GM23338 (cell line): ENCODE data around the gene FGF9. TPM values are rescaled to one million over a fixed set of nuclear protein-coding genes. Genes with fewer than 3 reads are reported as not detected.

Experiments used
- ATAC-seq: fragments of 200-7000 bp; cut with Tn5 transposase; 3 replicates; pipeline ENCODE4 v1.9.1; 2020
- DNase-seq: peaks from one replicate; pipeline ENCODE4 v3.0.0-alpha.2; 2015; ENCODE audit warnings: low spot score
- H2AFZ ChIP-seq: fragments of 200-600 bp; sonication (generic); 2 replicates; pipeline ENCODE4 v1.8.0; 2016; ENCODE audit warnings: antibody characterized with exemption, mild to moderate bottlenecking, moderate library complexity
- H3F3A ChIP-seq: fragments of 200-600 bp; sonication (generic); replicated peaks from 2 replicates; pipeline ENCODE4 v1.8.0; 2017; ENCODE audit warnings: antibody characterized with exemption, mixed run types, low read depth
- H3K27ac ChIP-seq: fragments of 200-600 bp; sonication (generic); 2 replicates; pipeline ENCODE4 v1.6.1; 2016; ENCODE audit warnings: low read depth
- H3K27me3 ChIP-seq: fragments of 200-600 bp; sonication (generic); 2 replicates; pipeline ENCODE4 v1.8.0; 2016; ENCODE audit warnings: mild to moderate bottlenecking, mixed run types, moderate library complexity; ENCODE audit not compliant: insufficient read depth
- H3K36me3 ChIP-seq: fragments of 200-600 bp; sonication (generic); 2 replicates; pipeline ENCODE4 v1.8.0; 2016; ENCODE audit warnings: mild to moderate bottlenecking; ENCODE audit not compliant: insufficient read depth
- H3K4me1 ChIP-seq: fragments of 200-600 bp; sonication (generic); 2 replicates; pipeline ENCODE4 v1.8.0; 2016; ENCODE audit warnings: mild to moderate bottlenecking, moderate library complexity; ENCODE audit not compliant: insufficient read depth
- H3K4me2 ChIP-seq: fragments of 200-600 bp; sonication (generic); 2 replicates; pipeline ENCODE4 v1.7.1; 2017; ENCODE audit warnings: mixed run types
- H3K4me3 ChIP-seq: fragments of 200-600 bp; sonication (generic); 2 replicates; pipeline ENCODE4 v1.6.1; 2016; ENCODE audit warnings: mixed run types
- H3K79me2 ChIP-seq: fragments of 200-600 bp; sonication (generic); replicated peaks from 2 replicates; pipeline ENCODE4 v1.8.0; 2017; ENCODE audit warnings: mild to moderate bottlenecking; ENCODE audit not compliant: insufficient read depth
- H3K9me2 ChIP-seq: fragments of 200-600 bp; sonication (generic); 2 replicates; pipeline ENCODE4 v1.8.0; 2017; ENCODE audit not compliant: insufficient read depth
- H4K20me1 ChIP-seq: fragments of 200-600 bp; sonication (generic); replicated peaks from 2 replicates; pipeline ENCODE4 v1.8.0; 2017; ENCODE audit warnings: mild to moderate bottlenecking; ENCODE audit not compliant: insufficient read depth
- H3K27ac Mint-ChIP-seq: 2 replicates; pipeline ENCODE4 v1.8.0; 2020; ENCODE audit warnings: inconsistent platforms, mild to moderate bottlenecking, moderate library complexity, mixed read lengths
- H3K27me3 Mint-ChIP-seq: 3 replicates; pipeline ENCODE4 v1.8.0; 2022; ENCODE audit warnings: low read depth, mild to moderate bottlenecking, moderate library complexity, mixed read lengths, inconsistent platforms; ENCODE audit not compliant: insufficient read depth, poor library complexity
- H3K36me3 Mint-ChIP-seq: 3 replicates; pipeline ENCODE4 v1.8.0; 2021; ENCODE audit warnings: low read depth, mild to moderate bottlenecking, inconsistent platforms, moderate library complexity, mixed read lengths
- H3K4me1 Mint-ChIP-seq: 3 replicates; pipeline ENCODE4 v1.8.0; 2020; ENCODE audit warnings: mild to moderate bottlenecking, inconsistent platforms, mixed read lengths
- H3K4me3 Mint-ChIP-seq: 3 replicates; pipeline ENCODE4 v1.8.0; 2021; ENCODE audit warnings: moderate library complexity, mild to moderate bottlenecking, inconsistent platforms, mixed read lengths
- H3K9me3 Mint-ChIP-seq: 3 replicates; pipeline ENCODE4 v1.8.0; 2020; ENCODE audit warnings: moderate library complexity, mild to moderate bottlenecking, inconsistent platforms, mixed read lengths
- CREB1 ChIP-seq: fragments of 250-450 bp; sonication (Bioruptor Pico); IDR thresholded peaks from 2 replicates; pipeline ENCODE4 v1.5.0; 2020; ENCODE audit warnings: low read depth, mild to moderate bottlenecking, moderate library complexity
- CTCF ChIP-seq, 2 experiments: fragments of 200-600 bp in 1 of 2; sonication (generic) in 1 of 2; conservative IDR thresholded peaks; 2 replicates each; pipeline versions ENCODE4 v1.5.1 to v1.6.1; 2016 to 2017; ENCODE audit warnings: antibody characterized with exemption in 2 of 2, low read depth in 2 of 2, mild to moderate bottlenecking in 2 of 2, moderate library complexity in 1 of 2
- ETS1 ChIP-seq: IDR thresholded peaks from 2 replicates; pipeline ENCODE4 v1.6.1; 2016; ENCODE audit warnings: antibody characterized with exemption
- EZH2phosphoT487 ChIP-seq: fragments of 200-600 bp; sonication (generic); IDR thresholded peaks from one replicate; pipeline ENCODE4 v1.8.1; 2018; ENCODE audit warnings: antibody characterized with exemption; ENCODE audit not compliant: unreplicated experiment
- NANOG ChIP-seq: IDR thresholded peaks from 2 replicates; pipeline ENCODE4 v1.6.1; 2016; ENCODE audit warnings: antibody characterized with exemption, borderline replicate concordance
- POLR2AphosphoS5 ChIP-seq: IDR thresholded peaks from 2 replicates; pipeline ENCODE4 v1.6.1; 2016; ENCODE audit warnings: antibody characterized with exemption, low read depth
- REST ChIP-seq: IDR thresholded peaks from one replicate; pipeline ENCODE4 v1.6.1; 2018; ENCODE audit warnings: antibody characterized with exemption; ENCODE audit not compliant: unreplicated experiment
- ZNF331 ChIP-seq: fragments of 250-450 bp; sonication (Bioruptor Pico); IDR thresholded peaks from 2 replicates; pipeline ENCODE4 v1.5.0; 2020; ENCODE audit warnings: low read depth, mild to moderate bottlenecking, moderate library complexity
- ZNF462 ChIP-seq: fragments of 250-450 bp; sonication (Bioruptor Pico); IDR thresholded peaks from 2 replicates; pipeline ENCODE4 v1.5.0; 2020; ENCODE audit warnings: mild to moderate bottlenecking, moderate library complexity
- polyA plus RNA-seq: library from polyadenylated mRNA; unstranded; fragments of >200 nt; fragmentation: Nextera tagmentation; extraction: Ambion mirVana; gene quantifications from 2 replicates; pipeline ENCODE4 v1.2.1, GENCODE V29; 2016
- total RNA-seq: library from RNA; depleted of rRNA; stranded (reverse); fragments of >200 nt; shearing (Covaris generic); gene quantifications from 2 replicates; pipeline ENCODE4 v1.2.3, GENCODE V29; 2014

FGF9 gene
- total and polyA plus RNA-seq, 2 experiments from 2014 or later = 0.27 TPM; not detected in 1

GRCh38 chr13:21657538-21657937, 13.3 kb upstream of the FGF9 start:
- Mint-ChIP-seq H3K4me3 (no peak overlapping the region), H3K9me3 (peaks cover 11% of the 10 kb centered on the region; the same call in 2 of the 3 replicates), H3K27ac (no peak overlapping the region), H3K4me1 (no peaks in the 10 kb centered on the region), H3K36me3 (no peaks in the 10 kb centered on the region), H3K27me3 (peaks cover 2% of the 10 kb centered on the region)
- Histone ChIP-seq H3K79me2 (no peaks in the 10 kb centered on the region), H2AFZ (no peak overlapping the region), H3K9me2 (peaks cover 6% of the 10 kb centered on the region; the same call in 1 of the 2 replicates), H3F3A (no peaks in the 10 kb centered on the region), H3K4me3 (no peak overlapping the region), H3K4me1 (no peaks in the 10 kb centered on the region), H3K36me3 (no peaks in the 10 kb centered on the region), H3K27ac (no peak overlapping the region), H3K27me3 (no peaks in the 10 kb centered on the region), H3K4me2 (no peak overlapping the region), H4K20me1 (no peaks in the 10 kb centered on the region)
- DNase-seq (no peak), ATAC-seq (no peak)
- TF ChIP-seq POLR2AphosphoS5 (no peak), REST (no peak), CREB1 (no peak), CTCF (conservative IDR thresholded peaks at IDR 0.05; ENCODE audit: low read depth in 2 of 2) (no peak), ZNF331 (CRISPR knock-in tag) (no peak), NANOG (no peak), ZNF462 (no peak), EZH2phosphoT487 (no peak), ETS1 (no peak)
